ENCODE data around the gene IFIT1. TPM values are rescaled to one million over a fixed set of nuclear protein-coding genes. Genes with fewer than 3 reads are reported as not detected.

The IFIT1 gene
- total RNA-seq, 2 donors from 2014 or later: 6.7 to 10.6 TPM

- Histone ChIP-seq H3K4me1 (peaks cover 0 to 21% of the 10 kb centered on the region in 2 donors), H3K27ac (no peak overlapping the region), H3K27me3 (no peaks in the 10 kb centered on the region), H3K4me3 (no peak overlapping the region), H3K9me3 (no peaks in the 10 kb centered on the region), H3K36me3 (peaks cover 6% of the 10 kb centered on the region)
- TF ChIP-seq CTCF (IDR thresholded peaks at IDR 0.05): no peak
- no peak for DNase-seq (ENCODE audit: low spot score)
Measured at GRCh38 chr10:89421018-89421476, 28.6 kb downstream of the IFIT1 start.

- TF ChIP-seq CTCF (IDR thresholded peaks at IDR 0.05): no peak
- Histone ChIP-seq H3K27ac (no peak overlapping the region), H3K4me3 (no peak overlapping the region), H3K36me3 (no peaks in the 10 kb centered on the region), H3K27me3 (no peaks in the 10 kb centered on the region), H3K4me1 (peaks cover 0 to 8% of the 10 kb centered on the region in 2 donors), H3K9me3 (no peaks in the 10 kb centered on the region)
- no peak for DNase-seq (ENCODE audit: low spot score)
Measured at GRCh38 chr10:89425000-89425399, 32.6 kb downstream of the IFIT1 start.

GRCh38 chr10:89426230-89426868 lies 33.9 kb downstream of the IFIT1 start:
- Histone ChIP-seq H3K27me3 (no peaks in the 10 kb centered on the region), H3K4me1 (peaks cover 0 to 8% of the 10 kb centered on the region in 2 donors), H3K4me3 (no peak overlapping the region), H3K27ac (no peak overlapping the region), H3K9me3 (no peaks in the 10 kb centered on the region), H3K36me3 (no peaks in the 10 kb centered on the region)
- peak; percentile 69 to 89 for TF ChIP-seq CTCF (IDR thresholded peaks at IDR 0.05)
- no peak for DNase-seq (ENCODE audit: low spot score)

GRCh38 chr10:89427629-89428028 lies 35.2 kb downstream of the IFIT1 start:
- H3K4me3 ChIP-seq: no peak overlapping the region
- no peaks in the 10 kb centered on the region for H3K36me3 ChIP-seq
- no peak for DNase-seq (ENCODE audit: low spot score)
- peak overlapping the region in 1 of 2 donors; percentile 77 for H3K27ac ChIP-seq
- TF ChIP-seq CTCF (IDR thresholded peaks at IDR 0.05): no peak
- H3K4me1 ChIP-seq: peaks cover 0 to 17% of the 10 kb centered on the region in 2 donors
- H3K9me3 ChIP-seq: no peaks in the 10 kb centered on the region
- no peaks in the 10 kb centered on the region for H3K27me3 ChIP-seq

GRCh38 chr10:89428877-89429276 lies 36.5 kb downstream of the IFIT1 start:
- Histone ChIP-seq H3K4me3 (no peak overlapping the region), H3K9me3 (no peaks in the 10 kb centered on the region), H3K4me1 (peaks cover 0 to 21% of the 10 kb centered on the region in 2 donors), H3K27me3 (no peaks in the 10 kb centered on the region), H3K36me3 (no peaks in the 10 kb centered on the region), H3K27ac (peak overlapping the region; percentile 7 to 77)
- TF ChIP-seq CTCF (IDR thresholded peaks at IDR 0.05): no peak
- no peak for DNase-seq (ENCODE audit: low spot score)

GRCh38 chr10:89431977-89432376 lies 39.6 kb downstream of the IFIT1 start:
- Histone ChIP-seq H3K27ac (peak overlapping the region; percentile 15 to 26), H3K27me3 (no peaks in the 10 kb centered on the region), H3K4me1 (peaks cover 0 to 21% of the 10 kb centered on the region in 2 donors), H3K4me3 (no peak overlapping the region), H3K36me3 (no peaks in the 10 kb centered on the region), H3K9me3 (no peaks in the 10 kb centered on the region)
- no peak for DNase-seq (ENCODE audit: low spot score)
- no peak for TF ChIP-seq CTCF (IDR thresholded peaks at IDR 0.05)

Data from right atrium auricular region (tissue), 2 donors.